Endothelial cell of umbilical vein (primary cell): ENCODE results near the gene CCR1. TPM values are rescaled to one million over a fixed set of nuclear protein-coding genes. Genes with fewer than 3 reads are reported as not detected.

ENCODE experiments used
- BruUV-seq: library from RNA; stranded (reverse); fragments of 400-500 nt; replicated peaks from 2 replicates; lab custom pipeline; 2021; lab: Mats Ljungman, UMichigan
- CTCF ChIA-PET: fragments of 300-600, 350-600 bp; sonication (Branson Sonifier 250); formaldehyde crosslinking; loops from one replicate; lab custom pipeline; 2021; ENCODE audit warnings: antibody characterized with exemption, inconsistent platforms; lab: Charles Lee
- POLR2A ChIA-PET: fragments of 300-600, 350-600 bp; sonication (Branson Sonifier 250); formaldehyde crosslinking; loops from one replicate; lab custom pipeline; 2021; ENCODE audit warnings: antibody characterized with exemption, inconsistent platforms; lab: Charles Lee
- DNase-seq: peaks from one replicate; pipeline ENCODE4 v3.0.0-alpha.2; 2011; ENCODE audit warnings: low read depth, low spot score
- FAIRE-seq: peaks from 2 replicates; lab custom pipeline; 2011; peaks lifted over from hg19 to GRCh38; lab: Jason Lieb, UNC
- H2AFZ ChIP-seq: 2 replicates; pipeline ENCODE4 v1.6.0; 2012; ENCODE audit warnings: low read depth, low read length, control low read depth, inconsistent platforms
- H3K27ac ChIP-seq: 2 replicates; pipeline ENCODE4 v1.5.1; 2011; ENCODE audit warnings: low read depth, mild to moderate bottlenecking, control low read depth, low read length, moderate library complexity; ENCODE audit not compliant: insufficient read depth
- H3K27me3 ChIP-seq, 2 experiments: 2 replicates each; pipeline versions ENCODE4 v1.6.0 to v1.6.1; 2011; ENCODE audit warnings: low read length in 2 of 2, mixed read lengths in 1 of 2; ENCODE audit not compliant: control insufficient read depth in 2 of 2, insufficient read depth in 2 of 2
- H3K36me3 ChIP-seq, 2 experiments: 2 replicates in 1 of 2; 3 replicates in 1 of 2; pipeline ENCODE4 v1.5.1; 2011; ENCODE audit warnings: low read length in 2 of 2, mild to moderate bottlenecking in 1 of 2, moderate library complexity in 1 of 2; ENCODE audit not compliant: control insufficient read depth in 2 of 2, insufficient read depth in 2 of 2; ENCODE audit errors: extremely low read depth in 1 of 2
- H3K4me1 ChIP-seq: 3 replicates; pipeline ENCODE4 v1.5.1; 2011; ENCODE audit warnings: mild to moderate bottlenecking, low read length; ENCODE audit not compliant: control insufficient read depth, insufficient read depth; ENCODE audit errors: extremely low read depth
- H3K4me2 ChIP-seq: 2 replicates; pipeline ENCODE4 v1.6.1; 2011; ENCODE audit warnings: low read length, control low read depth, mixed read lengths; ENCODE audit not compliant: insufficient read depth
- H3K4me3 ChIP-seq, 3 experiments: fragments of 200-600 bp in 1 of 3; sonication (generic), shearing (Covaris generic) in 1 of 3; replicated peaks in 1 of 3; 2 replicates each; pipeline ENCODE4 v1.5.1; 2011 to 2016; ENCODE audit warnings: control low read depth in 3 of 3, low read length in 3 of 3, mild to moderate bottlenecking in 2 of 3, inconsistent platforms in 1 of 3, low read depth in 1 of 3, moderate library complexity in 1 of 3; ENCODE audit not compliant: insufficient read depth in 1 of 3
- H3K79me2 ChIP-seq: 2 replicates; pipeline ENCODE4 v1.6.0; 2012; ENCODE audit warnings: low read length, inconsistent platforms; ENCODE audit not compliant: control insufficient read depth, insufficient read depth
- H3K9ac ChIP-seq: replicated peaks from 2 replicates; pipeline ENCODE3; 2011; ENCODE audit warnings: low read length, control low read depth; ENCODE audit not compliant: insufficient read depth; ENCODE audit errors: extremely low read depth
- H3K9me1 ChIP-seq: replicated peaks from 3 replicates; pipeline ENCODE4 v1.6.0; 2011; ENCODE audit warnings: mild to moderate bottlenecking, low read length; ENCODE audit not compliant: control insufficient read depth, insufficient read depth; ENCODE audit errors: extremely low read depth
- H3K9me3 ChIP-seq: replicated peaks from 2 replicates; pipeline ENCODE4 v1.5.1; 2012; ENCODE audit warnings: low read length, inconsistent platforms; ENCODE audit not compliant: control insufficient read depth, insufficient read depth
- H4K20me1 ChIP-seq: replicated peaks from 2 replicates; pipeline ENCODE3; 2011; ENCODE audit warnings: mild to moderate bottlenecking, low read length; ENCODE audit not compliant: control insufficient read depth, insufficient read depth; ENCODE audit errors: extremely low read depth
- CTCF ChIP-seq, 2 donors: IDR thresholded peaks; 1 replicate in 1 of 2; 2 replicates in 1 of 2; pipeline ENCODE4 v1.5.1; 2011; ENCODE audit warnings: low read length in 2 of 2, mild to moderate bottlenecking in 2 of 2, moderate library complexity in 2 of 2, control low read depth in 1 of 2, inconsistent platforms in 1 of 2, low read depth in 1 of 2; ENCODE audit not compliant: insufficient read depth in 1 of 2; ENCODE audit errors: extremely low read depth in 1 of 2
- EZH2 ChIP-seq: IDR thresholded peaks from 2 replicates; pipeline ENCODE4 v1.6.1; 2012; ENCODE audit warnings: borderline replicate concordance, low read depth, mild to moderate bottlenecking, moderate library complexity, low read length, inconsistent platforms; ENCODE audit not compliant: severe bottlenecking
- FOS ChIP-seq: IDR thresholded peaks from 2 replicates; pipeline ENCODE4 v1.6.1; 2011; ENCODE audit warnings: mild to moderate bottlenecking, low read length, moderate library complexity, borderline replicate concordance; ENCODE audit not compliant: insufficient read depth
- GATA2 ChIP-seq: IDR thresholded peaks from 2 replicates; pipeline ENCODE4 v1.7.0; 2011; ENCODE audit warnings: low read depth, mild to moderate bottlenecking, moderate library complexity, mixed read lengths, low read length; ENCODE audit not compliant: insufficient read length, insufficient read depth
- JUN ChIP-seq: IDR thresholded peaks from 2 replicates; pipeline ENCODE4 v1.6.1; 2011; ENCODE audit warnings: borderline replicate concordance, low read depth; ENCODE audit not compliant: insufficient read length, insufficient read depth
- MAX ChIP-seq: IDR thresholded peaks from 2 replicates; pipeline ENCODE4 v1.6.1; 2011; ENCODE audit not compliant: insufficient read depth, insufficient read length
- MYC ChIP-seq: IDR thresholded peaks from one replicate; pipeline ENCODE4 v1.6.1; 2011; ENCODE audit warnings: mild to moderate bottlenecking, low read depth, low read length
- POLR2A ChIP-seq: IDR thresholded peaks from 2 replicates; pipeline ENCODE4 v1.6.1; 2012; ENCODE audit warnings: low read depth, mild to moderate bottlenecking, control low read depth, low read length
- POLR2AphosphoS5 ChIP-seq: IDR thresholded peaks from 2 replicates; pipeline ENCODE4 v1.6.1; 2012; ENCODE audit warnings: low read depth, mild to moderate bottlenecking, control low read depth, low read length, moderate library complexity; ENCODE audit not compliant: insufficient read depth
- dilution Hi-C: fragments of 300-500 bp; cut with MboI; formaldehyde crosslinking; loops from one replicate; pipeline ENCODE4 v1.15.0; 2019; ENCODE audit warnings: low sequenced_read_pairs; ENCODE audit not compliant: extremely low pct_ligation_motif_present
- intact Hi-C: fragments of 100-400 bp; cut with micrococcal nuclease; formaldehyde crosslinking; loops from one replicate; pipeline ENCODE4 v1.10.0; 2022
- polyA plus RNA-seq, 4 experiments: library from polyadenylated mRNA; depleted of rRNA in 3 of 4; stranded (reverse) in 3 of 4; unstranded in 1 of 4; fragments of >200 nt; gene quantifications; 2 replicates each; pipeline versions ENCODE4 v1.2.1 to v1.2.3, GENCODE V29; 2011 to 2012; ENCODE audit warnings: missing spikeins in 1 of 4
- total RNA-seq: library from RNA; stranded (reverse); gene quantifications from 2 replicates; pipeline ENCODE4 v1.2.3, GENCODE V29; 2021

CCR1 gene
- total and polyA plus RNA-seq, 2 donors (not counting 3 experiments of a cell fraction or from before 2014, with no cell fraction given): not detected

GRCh38 chr3:46213201-46213600, 5.1 kb upstream of the CCR1 start:
- H3K27ac ChIP-seq: no peak overlapping the region
- H2AFZ ChIP-seq: no peak overlapping the region
- CTCF ChIA-PET: interaction anchor here (1.3 kb wide), 1 partner anchor 214 kb away, joined by 3 read pairs; no protein-coding TSS in a partner anchor
- H3K9me1 ChIP-seq: no peaks in the 10 kb centered on the region
- no TSS peak for BruUV-seq
- H3K36me3 ChIP-seq: no peaks in the 10 kb centered on the region
- H3K4me2 ChIP-seq: no peak overlapping the region
- POLR2A ChIA-PET: interaction anchor here (0.6 kb wide), 1 partner anchor 107 kb away, joined by 4 read pairs; no protein-coding TSS in a partner anchor
- H3K4me3 ChIP-seq: no peak overlapping the region
- no peaks in the 10 kb centered on the region for H4K20me1 ChIP-seq
- no peak overlapping the region for H3K9ac ChIP-seq
- FAIRE-seq: no peak
- no peaks in the 10 kb centered on the region for H3K4me1 ChIP-seq
- DNase-seq: no peak
- dilution Hi-C loops: no loop called here
- intact Hi-C loops: loop anchor here (10.0 kb wide), 1 partner anchor 212 kb away; no protein-coding TSS in a partner anchor
- H3K9me3 ChIP-seq: no peaks in the 10 kb centered on the region
- H3K27me3 ChIP-seq: no peaks in the 10 kb centered on the region
- H3K79me2 ChIP-seq: no peaks in the 10 kb centered on the region
- no peak for TF ChIP-seq JUN
- no peak for TF ChIP-seq CTCF (IDR thresholded peaks at IDR 0.05; ENCODE audit: extremely low read depth in 1 of 2, insufficient read depth in 1 of 2, low read depth in 1 of 2, low read length in 2 of 2)
- TF ChIP-seq GATA2: no peak
- no peak for TF ChIP-seq MYC
- TF ChIP-seq MAX: no peak
- TF ChIP-seq POLR2AphosphoS5: no peak
- no peak for TF ChIP-seq EZH2
- TF ChIP-seq FOS: no peak
- no peak for TF ChIP-seq POLR2A
